Colon (tissue), 2 donors: ENCODE data around the gene CAPZB.

Experiments used
- FAIRE-seq: peaks from 2 replicates; lab custom pipeline; 2012; peaks lifted over from hg19 to GRCh38; lab: Jason Lieb, UNC
- donor health status: control.
- donor health status: control.

CAPZB gene

DNA sequence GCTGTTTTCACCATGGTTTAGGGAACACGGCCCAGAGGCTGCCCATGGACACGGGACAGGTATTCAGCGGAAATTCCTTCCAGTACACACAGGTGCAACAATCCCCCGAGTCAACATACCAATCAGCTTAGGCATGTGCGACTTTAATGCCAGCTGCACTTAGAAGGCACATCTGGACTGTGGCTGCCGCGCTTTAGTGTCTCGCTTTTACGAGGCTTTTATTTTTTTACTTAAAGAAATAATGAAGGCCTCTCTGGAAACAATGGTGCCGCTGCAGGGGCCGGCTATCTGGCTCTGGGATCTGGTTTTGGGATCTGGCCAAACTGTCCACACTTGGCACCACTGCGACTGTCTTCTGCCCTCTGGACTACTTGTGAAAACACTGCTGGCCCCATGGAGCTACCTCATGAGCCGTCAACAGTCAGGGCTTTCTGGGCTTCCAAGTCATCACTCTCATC lies 117.7 kb downstream of the CAPZB start:
- FAIRE-seq = no peak

DNA sequence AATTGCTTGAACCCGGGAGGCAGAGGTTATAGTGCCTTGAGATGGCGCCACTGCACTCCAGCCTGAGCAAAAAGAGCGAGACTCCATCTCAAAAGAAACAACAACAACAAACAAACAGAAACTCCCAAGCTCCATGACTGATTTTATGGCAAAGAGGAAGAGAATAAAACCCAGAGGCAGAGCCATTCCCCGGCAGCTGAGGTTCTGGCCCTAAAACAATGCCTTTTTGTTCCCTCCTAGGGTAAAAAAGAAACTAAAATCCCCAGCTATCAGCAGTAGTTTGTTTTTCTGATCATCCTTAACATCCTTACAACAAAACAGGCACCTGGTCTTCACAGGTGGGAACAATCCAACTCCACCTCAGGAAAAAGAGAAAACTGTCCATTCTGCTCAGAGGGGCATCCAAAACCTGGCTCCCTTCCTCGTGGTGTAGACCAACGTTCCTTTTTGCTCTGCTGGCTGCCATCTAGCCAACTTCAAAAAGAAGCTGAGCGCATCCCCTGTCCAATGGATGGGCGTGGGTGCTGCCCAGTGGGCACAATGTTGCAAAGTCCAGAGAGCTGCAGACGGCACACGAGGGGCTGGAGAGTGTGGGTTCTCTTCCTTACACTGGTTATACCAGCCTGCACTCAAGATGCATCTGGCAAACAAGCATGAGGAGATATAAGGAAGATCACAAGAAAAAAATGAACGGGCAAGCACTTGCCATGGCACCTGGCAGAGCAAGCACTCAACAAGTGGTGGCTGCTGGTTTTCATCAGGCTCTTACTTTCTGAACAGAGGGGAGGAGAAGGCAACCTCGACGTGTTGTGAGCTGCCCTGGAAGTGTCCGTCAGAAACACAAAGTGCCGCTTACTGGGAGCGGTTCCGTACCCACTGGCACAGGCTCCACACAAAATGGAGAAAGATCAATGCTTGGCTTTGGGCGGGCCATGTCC lies 118.5 kb downstream of the CAPZB start:
- no peak for FAIRE-seq

DNA sequence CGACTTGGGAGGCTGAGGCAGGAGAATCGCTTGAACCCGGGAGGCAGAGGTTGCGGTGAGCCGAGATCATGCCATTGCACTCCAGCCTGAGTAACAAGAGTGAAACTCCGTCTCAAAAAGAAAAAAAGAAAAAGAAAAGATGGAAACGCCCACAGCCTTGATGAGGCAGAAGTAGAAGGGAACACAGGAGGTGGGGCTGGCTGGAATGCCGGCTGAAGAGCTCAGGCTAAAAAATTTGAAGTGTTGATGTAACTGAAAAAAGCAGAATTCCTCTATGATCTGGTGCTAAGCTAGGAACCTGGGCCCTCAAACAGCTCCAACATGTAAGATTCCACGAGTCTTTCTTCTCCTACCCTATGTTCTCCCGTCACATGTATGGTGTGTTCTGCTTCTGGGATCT lies 119.6 kb downstream of the CAPZB start:
- FAIRE-seq = no peak

- FAIRE-seq = no peak
Measured at GRCh38 chr1:19363536-19364152, 121.7 kb downstream of the CAPZB start.

GRCh38 chr1:19361611-19362147 lies 123.7 kb downstream of the CAPZB start:
- FAIRE-seq = no peak

- no peak for FAIRE-seq
Measured at GRCh38 chr1:19360843-19361610, 124.3 kb downstream of the CAPZB start.

- no peak for FAIRE-seq
Measured at GRCh38 chr1:19360432-19360831, 124.9 kb downstream of the CAPZB start.

GRCh38 chr1:19360016-19360415 lies 125.3 kb downstream of the CAPZB start:
- no peak for FAIRE-seq

GRCh38 chr1:19359357-19359756 lies 126.0 kb downstream of the CAPZB start:
- no peak for FAIRE-seq

GRCh38 chr1:19358710-19359109 lies 126.6 kb downstream of the CAPZB start:
- no peak for FAIRE-seq

GRCh38 chr1:19357299-19357986 lies 127.9 kb downstream of the CAPZB start:
- no peak for FAIRE-seq

DNA sequence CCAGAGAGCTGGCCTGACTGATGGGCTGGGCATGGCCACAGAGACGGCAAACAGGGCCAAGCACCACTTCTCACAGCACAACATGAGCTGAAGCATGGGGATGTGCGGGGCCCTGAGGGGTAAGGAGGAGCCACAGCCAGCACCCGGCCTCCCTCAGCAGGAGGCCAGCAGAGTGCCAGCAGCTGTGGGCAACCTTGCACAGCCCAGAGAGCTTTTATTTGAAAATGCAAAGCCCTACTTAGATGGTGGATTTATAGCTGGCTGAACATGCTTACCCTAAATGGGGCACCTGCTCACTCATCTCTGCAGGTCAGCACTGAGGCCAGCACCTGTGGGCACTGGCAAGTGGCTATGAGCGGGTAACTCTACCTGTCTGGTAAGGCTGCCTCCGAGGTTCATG lies 129.1 kb downstream of the CAPZB start:
- FAIRE-seq = no peak

- no peak for FAIRE-seq
Measured at GRCh38 chr1:19354531-19354981, 130.8 kb downstream of the CAPZB start.

DNA sequence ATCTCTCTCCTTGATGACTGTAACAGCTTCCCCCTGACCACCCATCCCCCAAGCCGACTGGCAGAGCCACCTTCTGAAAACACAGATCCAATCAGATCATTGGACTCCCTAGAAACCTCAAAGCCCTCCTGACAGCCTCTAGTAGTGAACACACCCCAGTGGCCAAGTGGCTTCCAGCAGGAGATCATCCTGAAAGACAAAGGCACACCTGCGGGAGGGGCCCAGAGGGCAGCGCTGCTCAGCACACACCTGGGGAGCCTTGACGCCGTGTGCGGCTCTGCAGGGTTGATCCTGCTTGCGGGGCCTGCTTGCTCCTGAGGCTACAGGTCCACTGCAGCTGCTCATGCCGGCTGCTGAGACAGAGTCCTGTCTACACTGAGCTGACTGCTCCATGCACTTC lies 131.7 kb downstream of the CAPZB start:
- no peak for FAIRE-seq

DNA sequence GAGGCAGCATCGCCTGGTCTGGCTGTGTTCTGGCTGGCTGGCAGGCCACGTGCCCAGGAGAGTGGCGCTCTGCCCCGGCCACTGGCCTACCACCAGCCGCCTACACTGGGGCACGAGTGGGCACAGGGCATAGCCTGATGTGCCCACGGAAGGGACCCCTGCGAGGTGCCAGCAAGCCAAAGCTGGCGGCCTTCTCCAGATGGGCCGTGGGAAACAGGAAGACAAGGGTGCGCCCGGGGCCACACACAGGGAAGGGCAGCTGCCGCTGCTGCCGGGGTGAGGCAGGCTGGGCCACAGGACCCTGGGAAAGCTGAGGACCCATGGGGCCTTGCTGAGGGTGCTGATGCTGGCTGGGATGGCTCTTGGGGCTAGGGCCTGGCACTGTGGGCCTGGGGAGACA lies 132.5 kb downstream of the CAPZB start:
- FAIRE-seq = no peak

DNA sequence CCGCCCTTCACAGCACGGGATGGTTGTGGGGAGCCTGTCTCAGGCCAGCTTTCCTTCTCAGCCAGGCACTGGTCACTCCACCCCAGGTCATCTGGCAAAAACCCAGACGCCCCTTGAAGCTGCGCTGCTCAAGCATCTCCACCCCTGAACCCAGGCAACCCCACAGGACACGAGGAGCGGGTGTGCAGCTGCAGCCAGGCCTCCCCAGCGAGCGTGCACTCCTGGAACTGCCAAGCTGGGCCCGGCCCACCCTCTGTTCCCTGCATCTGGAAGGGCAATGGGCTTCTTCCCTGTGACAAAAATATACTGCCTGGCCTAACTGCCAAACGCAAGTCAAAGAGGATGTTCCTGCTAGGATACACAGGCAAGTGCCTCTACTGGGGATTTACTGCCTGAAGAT lies 133.5 kb downstream of the CAPZB start:
- FAIRE-seq = no peak

DNA sequence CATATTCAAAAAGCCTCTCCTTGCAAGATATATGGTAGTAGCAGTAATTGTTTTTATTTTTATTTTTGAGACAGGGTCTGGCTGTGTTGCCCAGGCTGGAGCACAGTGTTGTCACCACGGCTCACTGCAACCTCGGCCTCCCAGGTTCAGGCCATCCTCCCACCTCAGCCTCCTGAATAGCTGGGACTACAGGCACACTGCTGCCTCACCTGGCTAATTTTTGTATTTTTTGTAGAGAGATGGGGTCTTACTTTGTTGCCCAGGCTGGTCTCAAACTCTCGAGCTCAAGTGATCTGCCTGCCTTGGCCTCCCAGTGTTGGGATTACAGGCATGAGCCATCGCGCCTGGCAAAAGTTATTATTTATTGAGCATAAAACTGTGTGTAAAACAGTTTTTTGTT lies 134.8 kb downstream of the CAPZB start:
- no peak for FAIRE-seq

- no peak for FAIRE-seq
Measured at GRCh38 chr1:19349999-19350398, 135.3 kb downstream of the CAPZB start.

- no peak for FAIRE-seq
Measured at GRCh38 chr1:19348441-19349198, 136.7 kb downstream of the CAPZB start.

DNA sequence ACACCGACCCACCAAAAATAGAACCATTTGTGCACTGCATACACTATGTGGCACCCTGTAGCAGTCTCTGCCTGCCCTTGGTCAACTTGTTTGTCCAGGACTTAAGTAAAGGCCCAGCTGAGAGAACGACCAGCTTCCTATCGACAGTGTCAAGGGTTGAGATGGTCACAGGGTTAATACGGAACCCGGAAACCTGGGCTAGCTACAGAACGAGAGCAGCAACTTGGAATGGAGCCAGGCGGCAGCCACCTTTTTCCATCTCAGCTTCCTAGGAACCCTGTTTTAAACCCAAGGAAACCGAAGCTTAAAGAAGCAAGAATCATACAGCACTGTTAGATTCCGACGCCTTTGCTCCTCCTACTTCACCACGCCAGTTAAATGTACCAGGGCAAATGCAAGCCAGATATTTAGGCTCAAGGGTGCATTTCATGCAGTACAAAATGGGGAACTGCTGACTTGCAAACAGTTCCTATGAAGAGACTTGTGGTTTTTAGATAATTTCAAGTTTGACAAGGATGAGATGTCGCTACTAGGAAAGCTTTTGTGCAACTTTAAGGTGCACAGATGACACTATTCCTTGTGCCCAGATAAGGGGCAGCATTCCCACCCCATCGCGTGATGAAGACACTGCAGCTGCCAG lies 137.7 kb downstream of the CAPZB start:
- FAIRE-seq = no peak

- peak; percentile 88 for FAIRE-seq
Measured at GRCh38 chr1:19346026-19346425, 139.3 kb downstream of the CAPZB start.
